HG03521 (cell line): ENCODE measurements around the gene ANKDD1B.
"Not testable (repeated sequence)": the region's sequence is repeated elsewhere in the genome, so short reads cannot be mapped to it uniquely, and the experiment has no call there.

Source experiments
- ATAC-seq: cut with Tn5 transposase; IDR thresholded peaks from one replicate; pipeline ENCODE4 v1.9.1; 2021; ENCODE audit warnings: mild to moderate bottlenecking, moderate library complexity; ENCODE audit not compliant: unreplicated experiment

ANKDD1B gene

DNA sequence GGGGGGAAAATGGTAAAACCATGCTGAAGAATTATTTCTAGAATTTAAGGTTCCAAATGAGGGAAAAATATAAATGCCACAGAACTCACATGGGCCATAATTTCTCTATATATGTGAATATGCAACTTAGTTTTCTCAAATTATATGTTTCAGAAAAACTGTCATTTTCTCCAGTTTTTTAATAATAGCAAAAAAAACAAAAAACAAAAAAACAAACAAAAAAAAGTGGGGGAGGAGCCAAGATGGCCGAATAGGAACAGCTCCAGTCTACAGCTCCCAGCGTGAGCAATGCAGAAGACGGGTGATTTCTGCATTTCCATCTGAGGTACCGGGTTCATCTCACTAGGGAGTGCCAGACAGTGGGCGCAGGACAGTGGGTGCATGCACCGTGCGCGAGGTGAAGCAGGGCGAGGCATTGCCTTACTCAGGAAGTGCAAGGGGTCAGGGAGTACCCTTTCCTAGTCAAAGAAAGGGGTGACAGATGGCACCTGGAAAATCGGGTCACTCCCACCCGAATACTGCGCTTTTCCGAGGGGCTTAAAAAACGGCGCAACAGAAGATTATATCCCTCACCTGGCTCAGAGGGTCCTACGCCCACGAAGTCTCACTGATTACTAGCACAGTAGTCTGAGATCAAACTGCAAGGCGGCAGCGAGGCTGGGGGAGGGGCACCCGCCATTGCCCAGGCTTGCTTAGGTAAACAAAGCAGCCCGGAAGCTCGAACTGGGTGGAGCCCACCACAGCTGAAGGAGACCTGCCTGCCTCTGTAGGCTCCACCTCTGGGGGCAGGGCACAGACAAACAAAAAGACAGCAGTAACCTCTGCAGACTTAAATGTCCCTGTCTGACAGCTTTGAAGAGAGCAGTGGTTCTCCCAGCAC is 84.5 kb downstream of the ANKDD1B start:
- not testable (repeated sequence) for ATAC-seq

DNA sequence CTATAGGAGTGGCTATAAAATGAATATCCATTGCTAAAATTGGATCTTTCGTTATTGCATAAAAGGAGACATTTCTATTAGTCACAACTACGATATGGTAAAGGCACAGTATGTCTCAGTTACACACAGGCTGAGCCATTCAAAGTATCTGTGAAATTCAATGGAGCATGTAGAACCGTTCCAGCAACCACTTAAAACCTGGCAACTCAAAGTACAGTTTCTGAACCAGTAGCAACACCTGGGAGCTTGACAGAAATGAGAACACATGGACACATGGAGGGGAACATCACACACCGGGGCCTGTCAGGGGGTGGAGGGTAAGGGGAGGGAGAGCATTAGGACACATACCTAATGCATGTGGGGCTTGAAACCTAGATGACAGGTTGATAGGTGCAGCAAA is 90.6 kb downstream of the ANKDD1B start:
- no peak for ATAC-seq

DNA sequence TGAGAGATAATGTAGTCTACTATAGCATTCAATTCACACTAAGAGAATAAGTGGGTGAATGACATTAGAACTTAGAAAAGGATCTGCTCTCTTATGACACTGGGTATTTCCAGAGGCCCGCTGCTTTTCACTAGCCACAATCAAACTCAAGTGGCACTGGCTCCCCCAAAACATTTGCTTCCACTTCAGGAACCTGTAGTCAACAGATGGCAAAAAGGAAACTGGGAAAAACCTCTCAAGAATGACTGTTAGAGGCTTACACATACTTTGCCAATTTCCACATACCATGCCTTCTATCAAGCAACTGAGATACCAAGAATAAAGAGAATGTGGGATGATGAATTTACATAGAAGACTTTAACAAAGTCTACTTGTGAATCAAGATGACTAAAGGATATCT is 94.8 kb downstream of the ANKDD1B start:
- ATAC-seq = no peak

DNA sequence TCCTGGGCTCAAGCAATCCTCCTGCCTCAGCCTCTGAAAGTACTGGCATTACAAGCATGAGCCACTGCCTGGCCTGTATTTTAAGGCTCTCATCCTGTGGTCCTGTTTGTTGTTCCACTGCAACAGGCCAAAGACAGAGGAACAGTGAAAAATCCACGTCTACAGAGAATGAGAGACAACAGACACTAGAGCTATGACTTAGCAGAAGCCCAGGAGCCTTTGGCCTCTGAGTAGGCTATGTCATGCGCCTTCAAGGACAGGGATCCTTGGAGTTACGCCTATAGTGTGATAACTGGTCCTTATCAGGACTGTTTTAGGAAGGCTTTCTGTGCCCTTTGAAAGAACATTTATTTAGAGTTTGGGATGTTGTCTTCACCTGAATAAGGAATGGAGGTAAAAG is 95.5 kb downstream of the ANKDD1B start:
- ATAC-seq = no peak

DNA sequence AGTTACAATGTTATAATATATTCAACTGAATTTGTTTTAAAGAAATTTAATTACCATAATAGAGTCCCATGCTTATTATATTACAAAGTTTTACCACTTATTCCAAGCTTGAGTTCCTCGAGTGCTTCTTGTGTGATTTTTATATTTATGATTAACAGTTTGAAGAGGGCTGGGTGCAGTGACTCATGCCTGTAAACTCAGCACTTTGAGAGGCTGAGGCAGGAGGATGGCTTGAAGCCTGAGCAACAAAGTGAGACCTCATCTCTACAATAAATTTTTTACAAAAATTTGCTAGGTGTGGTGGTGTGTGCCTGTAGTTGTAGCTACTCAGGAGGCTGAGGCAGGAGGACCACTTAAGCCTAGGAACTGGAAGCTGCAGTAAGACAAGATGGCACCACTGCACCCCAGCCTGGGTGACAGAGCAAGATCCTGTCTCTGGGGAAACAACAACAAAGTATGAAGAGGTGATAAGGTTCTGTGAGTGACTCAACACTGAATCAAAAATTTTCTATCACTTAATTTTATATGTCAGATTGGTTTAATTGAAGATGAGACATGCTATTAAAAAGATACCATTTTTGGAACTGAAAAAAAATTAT is 96.8 kb downstream of the ANKDD1B start:
- ATAC-seq = no peak

DNA sequence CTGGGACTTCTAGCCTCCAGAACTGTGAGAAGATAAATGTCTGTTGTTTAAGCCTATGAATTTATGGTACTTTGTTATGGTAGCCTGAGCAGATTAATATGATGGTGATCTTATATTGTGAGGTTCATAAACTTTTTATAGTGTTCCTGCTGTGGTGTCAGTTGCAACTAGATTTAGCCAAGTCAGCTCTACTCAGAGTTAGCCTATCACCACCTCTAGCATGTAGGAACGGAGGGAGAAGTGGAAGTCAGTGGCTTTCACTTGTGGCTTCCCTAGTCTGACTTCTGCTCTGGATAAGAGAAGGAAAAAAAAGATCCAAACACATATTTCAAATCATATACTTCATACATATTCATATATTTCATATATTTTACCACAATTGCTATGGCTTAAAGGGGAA is 99.4 kb downstream of the ANKDD1B start:
- ATAC-seq = no peak

DNA sequence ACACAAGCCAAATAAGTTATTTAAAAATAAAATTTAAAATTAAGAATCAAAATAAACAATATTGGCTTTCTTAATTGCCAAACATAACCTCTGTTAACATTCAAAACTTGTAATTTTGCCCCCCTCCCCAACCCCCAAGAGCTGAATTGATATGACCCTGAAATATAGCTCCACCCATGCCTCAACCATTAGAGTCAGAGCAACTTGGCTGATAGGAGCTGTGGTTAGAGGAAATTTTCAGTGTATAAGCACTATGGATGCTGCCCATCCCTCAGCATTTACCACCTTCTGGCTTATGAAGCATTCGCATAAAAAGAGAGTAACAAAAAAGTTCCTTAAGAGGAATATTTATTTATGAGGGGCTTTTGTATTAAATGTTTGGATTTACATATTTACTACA is 99.9 kb downstream of the ANKDD1B start:
- no peak for ATAC-seq

DNA sequence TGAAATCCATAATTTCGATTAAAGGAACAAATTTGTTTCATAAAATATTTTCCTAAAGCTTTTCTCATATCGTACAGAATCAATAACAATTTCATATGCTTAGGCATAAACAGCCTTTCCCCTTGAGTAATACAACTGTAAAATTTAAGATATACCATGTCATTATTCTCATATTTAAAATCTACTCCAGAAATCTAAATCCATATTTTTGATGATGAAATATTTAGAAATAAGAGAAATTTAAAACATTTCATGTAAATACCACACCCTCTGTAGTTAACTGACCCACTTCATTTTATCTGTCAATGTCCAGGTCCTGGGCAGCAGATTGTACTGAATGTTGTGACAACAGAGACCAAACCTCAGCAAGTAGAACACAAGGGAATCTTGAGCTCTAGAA is 100.8 kb downstream of the ANKDD1B start:
- no peak for ATAC-seq

DNA sequence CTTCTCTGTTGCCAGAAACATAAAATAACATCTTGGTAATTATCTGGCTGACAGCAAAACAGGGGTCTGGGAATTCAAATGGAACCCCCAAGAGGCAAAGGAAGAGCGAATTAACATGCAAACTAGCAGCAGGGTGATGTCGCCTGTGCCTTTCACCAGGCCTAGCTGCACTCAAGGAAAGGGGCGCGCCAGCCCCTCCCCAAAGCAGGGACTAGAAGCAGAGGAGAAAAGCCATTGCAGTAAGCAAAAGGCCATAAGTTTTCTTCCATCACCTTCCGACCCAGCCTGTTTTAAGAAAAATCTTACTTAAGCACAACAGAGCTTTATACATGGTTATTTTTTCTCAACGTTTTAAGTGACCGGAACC is 105.4 kb downstream of the ANKDD1B start:
- ATAC-seq = peak; percentile 13

DNA sequence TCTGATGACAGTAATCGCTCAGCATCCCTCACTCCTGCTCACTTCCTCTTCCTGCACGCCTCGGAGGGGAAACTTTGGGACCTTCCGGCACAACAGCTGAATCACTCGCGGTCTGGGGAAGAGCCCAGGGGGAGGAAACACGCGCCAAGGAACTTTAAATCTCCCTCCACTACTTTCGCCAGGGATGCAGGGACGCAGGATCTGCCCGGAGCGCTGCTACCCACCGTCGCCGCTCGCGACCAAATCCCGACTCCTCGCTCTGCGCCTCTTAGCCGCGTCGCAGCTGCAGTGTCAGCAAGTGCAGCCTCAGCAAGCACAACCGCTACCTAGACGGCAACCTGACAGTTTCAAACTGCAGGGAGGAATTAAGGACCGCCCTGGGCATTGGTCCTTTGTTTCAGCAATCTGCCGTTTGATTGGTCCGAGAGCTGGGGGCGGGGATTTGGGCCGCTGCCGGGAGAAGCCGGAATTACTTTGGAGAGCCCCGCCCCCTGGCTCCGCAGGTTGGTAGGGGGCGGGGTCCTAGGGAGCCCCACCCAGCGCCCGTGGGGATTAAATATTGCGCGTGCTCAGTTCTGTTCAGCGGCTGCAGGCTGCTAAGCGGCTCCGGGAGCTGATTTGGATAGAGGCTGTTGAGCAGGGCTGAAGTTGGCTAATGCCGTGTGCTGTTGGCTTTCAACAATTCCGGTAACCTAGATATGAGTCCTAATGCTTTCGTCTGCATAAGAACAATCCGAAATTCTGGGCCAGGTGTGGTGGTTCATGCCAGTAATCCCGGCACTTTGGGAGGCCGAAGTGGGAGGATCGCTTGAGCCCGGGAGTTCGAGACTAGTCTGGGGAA is 106.0 kb downstream of the ANKDD1B start, which contains the start of gene POC5:
TSS of gene POC5 (minus strand) at position 356 of the 841 bp plus-strand sequence. CDS start 4,500 bp downstream, outside the sequence.
- ATAC-seq = peak; percentile 98

DNA sequence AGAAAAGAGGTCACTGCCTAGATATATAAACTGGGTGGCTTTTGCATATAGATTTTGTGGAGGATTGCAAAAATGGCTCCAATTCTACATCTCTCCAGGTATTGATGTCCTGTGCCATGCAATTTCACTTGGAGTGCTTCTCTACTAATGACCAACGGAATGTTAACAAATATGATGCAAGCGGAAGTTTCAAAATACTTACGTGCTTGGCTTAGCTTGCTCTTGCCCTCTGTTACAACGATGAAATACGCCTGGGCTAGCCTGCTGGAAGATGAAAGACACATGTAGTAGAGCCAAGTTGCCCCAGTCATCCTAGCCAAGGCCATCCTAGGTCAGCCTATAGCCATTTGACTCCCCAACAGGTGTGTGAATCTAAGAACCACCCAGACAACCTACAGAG is 109.6 kb downstream of the ANKDD1B start:
- ATAC-seq = no peak
